Measurements from ENCODE around the gene UFSP2. TPM values are rescaled to one million over a fixed set of nuclear protein-coding genes. Genes with fewer than 3 reads are reported as not detected.

The UFSP2 gene
- total RNA-seq, 4 donors from 2014 or later, result 36.3 to 56.5 (median 40.1) TPM

DNA sequence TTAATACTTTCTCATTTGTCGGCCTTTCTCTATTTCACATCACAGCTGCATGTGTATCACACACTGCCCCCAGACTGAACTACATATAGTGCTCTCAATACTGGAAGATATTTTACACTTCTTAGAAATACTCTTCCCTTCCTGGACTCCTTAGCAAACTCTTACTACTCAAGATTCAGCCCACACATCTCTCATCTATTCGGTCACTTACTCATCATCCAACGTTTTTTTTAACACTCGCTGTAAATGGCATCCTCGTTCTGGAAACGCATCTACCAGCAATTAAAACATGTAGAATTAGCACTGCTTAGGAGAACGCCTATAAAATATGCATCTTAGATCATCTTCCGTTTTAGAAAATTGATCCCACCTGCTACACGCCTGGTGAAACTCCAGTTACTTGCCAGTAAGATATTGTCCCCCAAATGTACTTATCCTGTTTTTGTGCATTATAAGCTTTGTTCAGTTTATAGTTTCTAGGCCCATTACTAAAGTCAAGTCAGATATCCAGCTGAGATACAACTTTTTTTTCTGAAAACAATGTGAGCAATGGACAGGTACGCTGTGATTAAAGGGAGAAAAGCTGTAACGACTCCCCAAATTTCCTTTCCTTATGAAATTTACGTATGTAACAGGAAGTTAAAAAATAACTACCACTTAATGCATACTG lies 31.1 kb downstream of the UFSP2 start:
- Histone ChIP-seq H3K27ac (peak overlapping the region; percentile 98 to 100 (median 100)), H3K4me1 (peaks cover 22 to 28% of the 10 kb centered on the region in 2 donors), H3K9me3 (no peaks in the 10 kb centered on the region), H3K4me3 (peak overlapping the region; percentile 83 to 95 (median 90)), H3K36me3 (peaks cover 0 to 5% of the 10 kb centered on the region in 2 donors), H3K27me3 (no peaks in the 10 kb centered on the region)
- ATAC-seq, result no peak
- TF ChIP-seq, protein P1, sequence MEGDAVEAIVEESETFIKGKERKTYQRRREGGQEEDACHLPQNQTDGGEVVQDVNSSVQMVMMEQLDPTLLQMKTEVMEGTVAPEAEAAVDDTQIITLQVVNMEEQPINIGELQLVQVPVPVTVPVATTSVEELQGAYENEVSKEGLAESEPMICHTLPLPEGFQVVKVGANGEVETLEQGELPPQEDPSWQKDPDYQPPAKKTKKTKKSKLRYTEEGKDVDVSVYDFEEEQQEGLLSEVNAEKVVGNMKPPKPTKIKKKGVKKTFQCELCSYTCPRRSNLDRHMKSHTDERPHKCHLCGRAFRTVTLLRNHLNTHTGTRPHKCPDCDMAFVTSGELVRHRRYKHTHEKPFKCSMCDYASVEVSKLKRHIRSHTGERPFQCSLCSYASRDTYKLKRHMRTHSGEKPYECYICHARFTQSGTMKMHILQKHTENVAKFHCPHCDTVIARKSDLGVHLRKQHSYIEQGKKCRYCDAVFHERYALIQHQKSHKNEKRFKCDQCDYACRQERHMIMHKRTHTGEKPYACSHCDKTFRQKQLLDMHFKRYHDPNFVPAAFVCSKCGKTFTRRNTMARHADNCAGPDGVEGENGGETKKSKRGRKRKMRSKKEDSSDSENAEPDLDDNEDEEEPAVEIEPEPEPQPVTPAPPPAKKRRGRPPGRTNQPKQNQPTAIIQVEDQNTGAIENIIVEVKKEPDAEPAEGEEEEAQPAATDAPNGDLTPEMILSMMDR (IDR thresholded peaks at IDR 0.05 in 4 of 5, conservative IDR thresholded peaks at IDR 0.05 in 1 of 5), result no peak
- no peak for TF ChIP-seq POLR2A (IDR thresholded peaks at IDR 0.05)
- intact Hi-C loops (cut with DNase I; ENCODE audit: low total_unique reads), result loop anchor here (10.0 kb wide), 5 partner anchors 200 to 1890 kb away; partner anchors contain the start of genes ACSL1 and ING2
- in situ Hi-C loops (cut with MboI; ENCODE audit: low sequenced_read_pairs in 4 of 4), result loop anchor here in 3 of 4 donors (10.0 to 25.0 kb wide), 2 partner anchors 182 to 190 kb away; partner anchors contain the start of genes CFAP97 (in 3 of the 3) and SNX25 (in 3 of the 3)
- no peak for DNase-seq

DNA sequence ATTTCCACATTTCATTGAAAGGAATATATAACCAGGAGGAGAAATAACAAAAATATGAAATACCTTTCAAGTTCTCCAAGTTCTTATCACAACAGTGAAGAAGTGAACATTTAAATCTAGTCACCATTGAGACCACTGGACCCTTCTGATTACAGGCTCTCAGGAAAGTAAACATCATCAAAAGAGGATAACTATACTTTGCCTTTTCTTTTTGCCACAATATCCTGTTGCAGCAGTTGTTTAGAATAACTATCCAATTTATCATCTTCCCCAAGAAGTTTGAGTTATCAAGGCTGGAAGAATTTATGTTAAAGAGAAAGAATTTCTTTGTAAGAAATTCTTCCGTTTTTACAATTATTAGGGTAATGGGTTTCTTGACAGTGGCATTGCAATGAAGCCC lies 33.6 kb downstream of the UFSP2 start:
- Histone ChIP-seq H3K9me3 (no peaks in the 10 kb centered on the region), H3K36me3 (no peaks in the 10 kb centered on the region), H3K27me3 (no peaks in the 10 kb centered on the region), H3K4me1 (peaks cover 13 to 14% of the 10 kb centered on the region in 2 donors), H3K27ac (no peak overlapping the region), H3K4me3 (no peak overlapping the region)
- ATAC-seq (no peak), DNase-seq (no peak)
- intact Hi-C loops (cut with DNase I; ENCODE audit: low total_unique reads) (loop anchor here (10.0 kb wide), 5 partner anchors 203 to 1887 kb away; partner anchors contain the start of genes ACSL1 and ING2), in situ Hi-C loops (cut with MboI; ENCODE audit: low sequenced_read_pairs in 4 of 4) (loop anchor here in 3 of 4 donors (10.0 to 25.0 kb wide), 2 partner anchors 180 to 187 kb away; partner anchors contain the start of genes CFAP97 (in 3 of the 3) and SNX25 (in 3 of the 3))
- TF ChIP-seq, protein P1 (IDR thresholded peaks at IDR 0.05 in 4 of 5, conservative IDR thresholded peaks at IDR 0.05 in 1 of 5), result no peak
- TF ChIP-seq POLR2A (IDR thresholded peaks at IDR 0.05), result no peak

DNA sequence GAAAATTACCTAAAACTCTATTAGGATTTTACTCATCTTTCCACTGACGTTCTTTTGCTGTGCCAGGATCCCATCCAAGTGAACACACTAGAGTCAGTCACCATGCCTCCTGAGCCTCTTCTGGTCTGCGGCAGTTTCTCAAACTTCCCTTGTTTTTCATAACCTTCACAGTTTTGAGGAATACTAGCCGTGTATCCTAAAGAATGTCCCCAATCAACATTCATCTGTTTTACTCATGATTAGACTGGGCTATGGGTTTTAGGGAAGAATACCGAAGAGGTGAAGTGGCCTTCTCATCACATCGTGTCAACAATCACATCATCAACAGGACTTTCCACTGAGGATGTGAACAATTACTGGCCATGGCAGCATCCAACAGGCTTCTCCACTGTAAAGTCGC lies 34.8 kb downstream of the UFSP2 start:
- intact Hi-C loops (cut with DNase I; ENCODE audit: low total_unique reads), result loop anchor here (10.0 kb wide), 5 partner anchors 204 to 1886 kb away; partner anchors contain the start of genes ACSL1 and ING2
- Histone ChIP-seq H3K9me3 (no peaks in the 10 kb centered on the region), H3K27ac (no peak overlapping the region), H3K36me3 (no peaks in the 10 kb centered on the region), H3K27me3 (no peaks in the 10 kb centered on the region), H3K4me1 (peaks cover 10 to 11% of the 10 kb centered on the region in 2 donors), H3K4me3 (no peak overlapping the region)
- TF ChIP-seq, protein P1 (IDR thresholded peaks at IDR 0.05 in 4 of 5, conservative IDR thresholded peaks at IDR 0.05 in 1 of 5), result no peak
- TF ChIP-seq POLR2A (IDR thresholded peaks at IDR 0.05), result no peak
- DNase-seq (no peak), ATAC-seq (no peak)
- in situ Hi-C loops (cut with MboI; ENCODE audit: low sequenced_read_pairs in 4 of 4), result loop anchor here in 3 of 4 donors (10.0 to 25.0 kb wide), 2 partner anchors 179 to 186 kb away; partner anchors contain the start of genes CFAP97 (in 3 of the 3) and SNX25 (in 3 of the 3)

DNA sequence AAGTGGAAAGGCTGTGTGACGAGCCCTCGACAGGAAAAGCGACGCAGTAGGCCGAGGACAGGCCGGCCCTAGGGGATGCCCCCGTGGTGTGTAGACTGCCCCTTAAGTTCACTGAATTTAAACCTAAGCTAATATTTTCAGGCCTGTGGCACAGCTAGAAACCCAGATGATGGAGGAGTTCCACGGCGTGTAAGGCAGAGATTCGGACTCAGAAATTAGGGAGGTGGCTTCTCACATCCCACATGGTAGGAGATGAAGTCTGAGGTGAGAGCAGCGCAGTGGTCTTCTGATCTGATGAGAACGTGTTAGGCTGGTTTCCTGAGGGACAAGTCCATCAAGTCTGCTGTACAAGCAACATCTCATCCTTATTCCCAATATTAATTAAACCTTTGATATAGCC lies 37.8 kb downstream of the UFSP2 start:
- in situ Hi-C loops (cut with MboI; ENCODE audit: low sequenced_read_pairs in 4 of 4) (loop anchor here in 1 of 4 donors (25.0 kb wide), 1 partner anchor 176 kb away; the partner anchor contains the start of genes CFAP97 and SNX25), intact Hi-C loops (cut with DNase I; ENCODE audit: low total_unique reads) (no loop called here)
- H3K4me3 ChIP-seq, result no peak overlapping the region
- ATAC-seq (no peak), DNase-seq (no peak)
- peaks cover 0 to 4% of the 10 kb centered on the region in 2 donors for H3K4me1 ChIP-seq
- H3K36me3 ChIP-seq, result no peaks in the 10 kb centered on the region
- H3K27ac ChIP-seq, result no peak overlapping the region
- H3K27me3 ChIP-seq, result no peaks in the 10 kb centered on the region
- no peaks in the 10 kb centered on the region for H3K9me3 ChIP-seq
- TF ChIP-seq POLR2A (IDR thresholded peaks at IDR 0.05), result no peak
- TF ChIP-seq, protein P1 (IDR thresholded peaks at IDR 0.05 in 4 of 5, conservative IDR thresholded peaks at IDR 0.05 in 1 of 5), result no peak

Data from gastrocnemius medialis (tissue), 4 donors.